CD8-positive, alpha-beta memory T cell (primary cell): ENCODE measurements around the gene HACD1. TPM values are rescaled to one million over a fixed set of nuclear protein-coding genes. Genes with fewer than 3 reads are reported as not detected.
A peak's percentile ranks its signal among the peaks of the same experiment; 100 is the strongest.

ENCODE experiments used
- CTCF ChIA-PET: fragments of 350-600 bp; sonication (Branson Sonifier 250); formaldehyde crosslinking; loops from one replicate; lab custom pipeline; 2021; ENCODE audit warnings: antibody characterized with exemption; lab: Charles Lee
- POLR2A ChIA-PET: fragments of 350-600 bp; sonication (Branson Sonifier 250); formaldehyde crosslinking; loops from one replicate; lab custom pipeline; 2021; ENCODE audit warnings: antibody characterized with exemption; lab: Charles Lee
- DNase-seq, 5 donors: peaks; one replicate each; pipeline versions ENCODE4 v3.0.0 to v3.0.0-alpha.2; 2020 to 2022; ENCODE audit warnings: mixed read lengths in 1 of 5
- H3K27ac ChIP-seq: one replicate; pipeline ENCODE4 v1.7.0; 2013; ENCODE audit warnings: low read depth, mild to moderate bottlenecking, low read length, moderate library complexity
- H3K27me3 ChIP-seq: 2 replicates; pipeline ENCODE4 v1.7.0; 2013; ENCODE audit warnings: low read length, mild to moderate bottlenecking; ENCODE audit not compliant: insufficient read depth, poor library complexity, severe bottlenecking
- H3K36me3 ChIP-seq: 2 replicates; pipeline ENCODE4 v1.7.0; 2013; ENCODE audit warnings: mild to moderate bottlenecking, low read length, moderate library complexity; ENCODE audit not compliant: insufficient read depth
- H3K4me1 ChIP-seq: 2 replicates; pipeline ENCODE4 v1.7.0; 2013; ENCODE audit warnings: mild to moderate bottlenecking, low read length, moderate library complexity; ENCODE audit not compliant: insufficient read depth
- H3K4me3 ChIP-seq: 2 replicates; pipeline ENCODE4 v1.7.0; 2013; ENCODE audit warnings: mild to moderate bottlenecking, low read length
- H3K9me3 ChIP-seq: 2 replicates; pipeline ENCODE4 v1.7.0; 2013; ENCODE audit warnings: mild to moderate bottlenecking, low read length
- H3K27ac Mint-ChIP-seq, 8 donors: one replicate each; pipeline ENCODE4 v1.8.0; 2020 to 2021; ENCODE audit warnings: mixed read lengths in 8 of 8, mild to moderate bottlenecking in 6 of 8, inconsistent platforms in 3 of 8, moderate library complexity in 3 of 8
- H3K27me3 Mint-ChIP-seq, 2 donors: one replicate each; pipeline ENCODE4 v1.8.0; 2020 to 2021; ENCODE audit warnings: mixed read lengths in 2 of 2, mild to moderate bottlenecking in 1 of 2, moderate library complexity in 1 of 2
- H3K36me3 Mint-ChIP-seq, 3 donors: one replicate each; pipeline ENCODE4 v1.8.0; 2020 to 2021; ENCODE audit warnings: mixed read lengths in 3 of 3, inconsistent platforms in 1 of 3, mild to moderate bottlenecking in 1 of 3
- H3K4me1 Mint-ChIP-seq, 3 donors: one replicate each; pipeline ENCODE4 v1.8.0; 2020 to 2021; ENCODE audit warnings: mixed read lengths in 3 of 3, inconsistent platforms in 1 of 3, mild to moderate bottlenecking in 1 of 3
- H3K4me3 Mint-ChIP-seq, 7 donors: one replicate each; pipeline ENCODE4 v1.8.0; 2020 to 2021; ENCODE audit warnings: mixed read lengths in 7 of 7, mild to moderate bottlenecking in 6 of 7, moderate library complexity in 4 of 7, inconsistent platforms in 2 of 7
- H3K9me3 Mint-ChIP-seq, 5 donors: one replicate each; pipeline ENCODE4 v1.8.0; 2020 to 2022; ENCODE audit warnings: mixed read lengths in 5 of 5, mild to moderate bottlenecking in 3 of 5, moderate library complexity in 2 of 5, inconsistent platforms in 1 of 5
- polyA plus RNA-seq: library from polyadenylated mRNA; unstranded; fragments of 300-500 nt; fragmentation: Illumina TruSeq; gene quantifications from one replicate; pipeline ENCODE4 v1.2.3, GENCODE V29; 2021
- total RNA-seq, 2 experiments: library from RNA; stranded (reverse); gene quantifications; one replicate each; pipeline ENCODE4 v1.2.3, GENCODE V29; 2021

HACD1 gene
- total and polyA plus RNA-seq, 3 experiments from 2014 or later = 1.1 to 2.2 (median 1.9) TPM

- Histone ChIP-seq H3K4me1 (no peaks in the 10 kb centered on the region), H3K9me3 (no peaks in the 10 kb centered on the region), H3K27me3 (no peaks in the 10 kb centered on the region), H3K4me3 (no peak overlapping the region), H3K27ac (no peak overlapping the region), H3K36me3 (no peaks in the 10 kb centered on the region)
- no peaks in the 10 kb centered on the region for H3K36me3 Mint-ChIP-seq
- POLR2A ChIA-PET = interaction anchor here (0.6 kb wide), 1 partner anchor 40 kb away, joined by 3 read pairs; no protein-coding TSS in a partner anchor
- H3K9me3 Mint-ChIP-seq = no peaks in the 10 kb centered on the region
- DNase-seq = no peak
- no peak overlapping the region for H3K27ac Mint-ChIP-seq
- CTCF ChIA-PET = no interaction called here
- no peak overlapping the region for H3K4me3 Mint-ChIP-seq
- H3K4me1 Mint-ChIP-seq = peaks cover 0 to 6% (median 0%) of the 10 kb centered on the region in 3 donors
- H3K27me3 Mint-ChIP-seq = peaks cover 2 to 3% of the 10 kb centered on the region in 2 donors
These were observed 38.6 kb downstream of the HACD1 start for GRCh38 chr10:17578603-17579002.

- H3K4me1 Mint-ChIP-seq = peaks cover 0 to 6% (median 0%) of the 10 kb centered on the region in 3 donors
- H3K4me3 Mint-ChIP-seq = no peak overlapping the region
- ChIA-PET CTCF (interaction anchor here (0.6 kb wide), 1 partner anchor 155 kb away, joined by 3 read pairs; no protein-coding TSS in a partner anchor), POLR2A (no interaction called here)
- no peaks in the 10 kb centered on the region for H3K9me3 Mint-ChIP-seq
- no peaks in the 10 kb centered on the region for H3K27me3 ChIP-seq
- peaks cover 0 to 8% of the 10 kb centered on the region in 2 donors for H3K27me3 Mint-ChIP-seq
- H3K27ac Mint-ChIP-seq = no peak overlapping the region
- no peak overlapping the region for H3K27ac ChIP-seq
- no peaks in the 10 kb centered on the region for H3K36me3 Mint-ChIP-seq
- DNase-seq = no peak
- H3K4me3 ChIP-seq = no peak overlapping the region
- H3K9me3 ChIP-seq = no peaks in the 10 kb centered on the region
- H3K4me1 ChIP-seq = no peaks in the 10 kb centered on the region
- H3K36me3 ChIP-seq = no peaks in the 10 kb centered on the region
These were observed 40.4 kb downstream of the HACD1 start for GRCh38 chr10:17576768-17577167.

GRCh38 chr10:17564911-17565310 is 52.3 kb downstream of the HACD1 start:
- no peak for DNase-seq
- Histone ChIP-seq H3K4me1 (no peaks in the 10 kb centered on the region), H3K9me3 (no peaks in the 10 kb centered on the region), H3K36me3 (no peaks in the 10 kb centered on the region), H3K27ac (no peak overlapping the region), H3K27me3 (no peaks in the 10 kb centered on the region), H3K4me3 (no peak overlapping the region)
- Mint-ChIP-seq H3K27ac (no peak overlapping the region), H3K4me1 (no peaks in the 10 kb centered on the region), H3K9me3 (no peaks in the 10 kb centered on the region), H3K27me3 (peaks cover 0 to 3% of the 10 kb centered on the region in 2 donors), H3K4me3 (no peak overlapping the region), H3K36me3 (no peaks in the 10 kb centered on the region)
- POLR2A ChIA-PET = no interaction called here
- CTCF ChIA-PET = no interaction called here

GRCh38 chr10:17563452-17563851 is 53.7 kb downstream of the HACD1 start:
- H3K27ac Mint-ChIP-seq = no peak overlapping the region
- no peaks in the 10 kb centered on the region for H3K36me3 ChIP-seq
- no peaks in the 10 kb centered on the region for H3K9me3 ChIP-seq
- no peaks in the 10 kb centered on the region for H3K9me3 Mint-ChIP-seq
- H3K27ac ChIP-seq = no peak overlapping the region
- no peak overlapping the region for H3K4me3 Mint-ChIP-seq
- DNase-seq = no peak
- H3K4me1 ChIP-seq = no peaks in the 10 kb centered on the region
- peaks cover 0 to 2% of the 10 kb centered on the region in 2 donors for H3K27me3 Mint-ChIP-seq
- no peaks in the 10 kb centered on the region for H3K27me3 ChIP-seq
- no peaks in the 10 kb centered on the region for H3K36me3 Mint-ChIP-seq
- ChIA-PET POLR2A (no interaction called here), CTCF (no interaction called here)
- no peaks in the 10 kb centered on the region for H3K4me1 Mint-ChIP-seq
- no peak overlapping the region for H3K4me3 ChIP-seq

- Histone ChIP-seq H3K9me3 (no peaks in the 10 kb centered on the region), H3K4me1 (no peaks in the 10 kb centered on the region), H3K36me3 (no peaks in the 10 kb centered on the region), H3K27ac (no peak overlapping the region), H3K4me3 (no peak overlapping the region), H3K27me3 (no peaks in the 10 kb centered on the region)
- Mint-ChIP-seq H3K4me1 (no peaks in the 10 kb centered on the region), H3K36me3 (no peaks in the 10 kb centered on the region), H3K27ac (no peak overlapping the region), H3K27me3 (peaks cover 0 to 2% of the 10 kb centered on the region in 2 donors), H3K4me3 (no peak overlapping the region), H3K9me3 (no peaks in the 10 kb centered on the region)
- CTCF ChIA-PET = no interaction called here
- DNase-seq = no peak
- POLR2A ChIA-PET = no interaction called here
These were observed 54.6 kb downstream of the HACD1 start for GRCh38 chr10:17562614-17563013.

- Histone ChIP-seq H3K9me3 (no peaks in the 10 kb centered on the region), H3K27me3 (no peaks in the 10 kb centered on the region), H3K4me3 (no peak overlapping the region), H3K4me1 (no peaks in the 10 kb centered on the region), H3K36me3 (no peaks in the 10 kb centered on the region), H3K27ac (no peak overlapping the region)
- CTCF ChIA-PET = no interaction called here
- H3K27me3 Mint-ChIP-seq = peaks cover 0 to 2% of the 10 kb centered on the region in 2 donors
- no peak overlapping the region for H3K4me3 Mint-ChIP-seq
- no peaks in the 10 kb centered on the region for H3K9me3 Mint-ChIP-seq
- no peaks in the 10 kb centered on the region for H3K36me3 Mint-ChIP-seq
- H3K4me1 Mint-ChIP-seq = no peaks in the 10 kb centered on the region
- POLR2A ChIA-PET = no interaction called here
- DNase-seq = no peak
- H3K27ac Mint-ChIP-seq = no peak overlapping the region
These were observed 56.1 kb downstream of the HACD1 start for GRCh38 chr10:17561111-17561510.

- Mint-ChIP-seq H3K27ac (peak overlapping the region in 1 of 8 donors; percentile 48), H3K36me3 (no peaks in the 10 kb centered on the region), H3K27me3 (peaks cover 0 to 2% of the 10 kb centered on the region in 2 donors), H3K4me3 (no peak overlapping the region), H3K9me3 (no peaks in the 10 kb centered on the region), H3K4me1 (no peaks in the 10 kb centered on the region)
- Histone ChIP-seq H3K27ac (no peak overlapping the region), H3K4me1 (no peaks in the 10 kb centered on the region), H3K36me3 (no peaks in the 10 kb centered on the region), H3K4me3 (no peak overlapping the region), H3K27me3 (no peaks in the 10 kb centered on the region), H3K9me3 (no peaks in the 10 kb centered on the region)
- DNase-seq = no peak
- POLR2A ChIA-PET = no interaction called here
- CTCF ChIA-PET = no interaction called here
These were observed 59.7 kb downstream of the HACD1 start for GRCh38 chr10:17557459-17557858.

GRCh38 chr10:17548770-17549169 is 68.4 kb downstream of the HACD1 start:
- ChIA-PET CTCF (no interaction called here), POLR2A (no interaction called here)
- no peaks in the 10 kb centered on the region for H3K9me3 ChIP-seq
- Mint-ChIP-seq H3K27ac (peak overlapping the region in 1 of 8 donors; percentile 51), H3K36me3 (peaks cover 0 to under 1% (median 0%) of the 10 kb centered on the region in 3 donors), H3K27me3 (peaks cover 0 to under 1% of the 10 kb centered on the region in 2 donors), H3K9me3 (no peaks in the 10 kb centered on the region), H3K4me1 (peaks cover 0 to 3% (median 0%) of the 10 kb centered on the region in 3 donors), H3K4me3 (no peak overlapping the region)
- no peaks in the 10 kb centered on the region for H3K36me3 ChIP-seq
- no peak for DNase-seq
- H3K27ac ChIP-seq = no peak overlapping the region
- no peak overlapping the region for H3K4me3 ChIP-seq
- H3K4me1 ChIP-seq = no peaks in the 10 kb centered on the region
- no peaks in the 10 kb centered on the region for H3K27me3 ChIP-seq
